GM21515 (cell line): ENCODE data around the gene R3HDM4.

ENCODE experiments used
- ATAC-seq: cut with Tn5 transposase; IDR thresholded peaks from one replicate; pipeline ENCODE4 v1.9.1; 2021; ENCODE audit not compliant: unreplicated experiment

R3HDM4 gene

GRCh38 chr19:947707-948539, 34.9 kb upstream of the R3HDM4 start:
- ATAC-seq = peak; percentile 63

- ATAC-seq = peak; percentile 16
These were observed 34.2 kb upstream of the R3HDM4 start for GRCh38 chr19:947090-947706.

GRCh38 chr19:945401-946252, 32.6 kb upstream of the R3HDM4 start:
- ATAC-seq = no peak

GRCh38 chr19:944663-945241, 31.7 kb upstream of the R3HDM4 start:
- no peak for ATAC-seq

- no peak for ATAC-seq
These were observed 31.1 kb upstream of the R3HDM4 start for GRCh38 chr19:944171-944567.

- no peak for ATAC-seq
These were observed 30.6 kb upstream of the R3HDM4 start for GRCh38 chr19:943551-944170.

GRCh38 chr19:942133-942645, 29.2 kb upstream of the R3HDM4 start:
- no peak for ATAC-seq

GRCh38 chr19:941292-942132, 28.5 kb upstream of the R3HDM4 start:
- ATAC-seq = no peak

- no peak for ATAC-seq
These were observed 27.7 kb upstream of the R3HDM4 start for GRCh38 chr19:940591-941291.

GRCh38 chr19:939922-940321, 26.9 kb upstream of the R3HDM4 start:
- no peak for ATAC-seq

GRCh38 chr19:939439-939838, 26.4 kb upstream of the R3HDM4 start:
- ATAC-seq = no peak

- no peak for ATAC-seq
These were observed 25.4 kb upstream of the R3HDM4 start for GRCh38 chr19:938233-938923.

GRCh38 chr19:937259-937694, 24.3 kb upstream of the R3HDM4 start:
- ATAC-seq = no peak

- ATAC-seq = no peak
These were observed 23.1 kb upstream of the R3HDM4 start for GRCh38 chr19:936175-936546.

GRCh38 chr19:934865-935479, 22.0 kb upstream of the R3HDM4 start:
- ATAC-seq = no peak

GRCh38 chr19:934197-934840, 21.3 kb upstream of the R3HDM4 start:
- ATAC-seq = no peak

GRCh38 chr19:933553-933882, 20.5 kb upstream of the R3HDM4 start:
- no peak for ATAC-seq
